GM18867 (cell line): ENCODE measurements around the gene MFSD6L.

Experiments
- ATAC-seq: cut with Tn5 transposase; IDR thresholded peaks from one replicate; pipeline ENCODE4 v1.9.1; 2021; ENCODE audit warnings: mild to moderate bottlenecking, moderate library complexity; ENCODE audit not compliant: unreplicated experiment

Gene MFSD6L, protein sequence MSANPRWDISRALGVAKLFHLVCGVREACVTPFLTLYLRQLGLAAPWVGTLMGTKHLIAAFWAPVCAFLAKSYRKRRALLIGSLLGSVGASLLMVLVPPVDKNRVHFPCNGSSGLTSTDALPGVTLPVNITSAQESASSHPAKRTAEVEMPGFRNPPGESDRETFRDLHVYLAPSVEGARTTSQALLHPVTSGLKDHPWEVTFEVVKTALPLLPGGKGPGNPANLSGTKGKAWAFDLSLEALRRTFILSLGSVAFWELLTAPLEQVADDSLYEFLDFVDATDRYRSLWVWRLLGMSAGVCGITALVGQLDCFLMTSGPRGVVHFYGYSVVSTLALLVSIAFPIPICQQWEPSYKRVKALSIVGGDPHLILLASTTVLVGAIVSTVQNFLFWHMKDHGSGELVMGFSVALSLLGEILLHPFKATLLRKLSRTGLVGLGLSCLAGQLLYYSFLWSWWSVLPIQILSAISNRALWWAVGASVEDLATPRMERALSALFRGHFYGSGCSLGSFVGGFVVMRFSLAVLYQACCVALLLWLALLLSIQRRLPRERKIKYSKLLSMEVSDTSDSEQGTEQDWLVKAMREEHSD

GRCh38 chr17:8798846-8799569 lies at the start of gene MFSD6L:
Gene MFSD6L (minus strand): TSS chr17:8799365. CDS start chr17:8799120, 245 bp downstream.
- ATAC-seq, result no peak

GRCh38 chr17:8847891-8848290 lies 48.7 kb upstream of the MFSD6L start:
- no peak for ATAC-seq

GRCh38 chr17:8846768-8847211 lies 47.6 kb upstream of the MFSD6L start:
- ATAC-seq, result no peak

DNA sequence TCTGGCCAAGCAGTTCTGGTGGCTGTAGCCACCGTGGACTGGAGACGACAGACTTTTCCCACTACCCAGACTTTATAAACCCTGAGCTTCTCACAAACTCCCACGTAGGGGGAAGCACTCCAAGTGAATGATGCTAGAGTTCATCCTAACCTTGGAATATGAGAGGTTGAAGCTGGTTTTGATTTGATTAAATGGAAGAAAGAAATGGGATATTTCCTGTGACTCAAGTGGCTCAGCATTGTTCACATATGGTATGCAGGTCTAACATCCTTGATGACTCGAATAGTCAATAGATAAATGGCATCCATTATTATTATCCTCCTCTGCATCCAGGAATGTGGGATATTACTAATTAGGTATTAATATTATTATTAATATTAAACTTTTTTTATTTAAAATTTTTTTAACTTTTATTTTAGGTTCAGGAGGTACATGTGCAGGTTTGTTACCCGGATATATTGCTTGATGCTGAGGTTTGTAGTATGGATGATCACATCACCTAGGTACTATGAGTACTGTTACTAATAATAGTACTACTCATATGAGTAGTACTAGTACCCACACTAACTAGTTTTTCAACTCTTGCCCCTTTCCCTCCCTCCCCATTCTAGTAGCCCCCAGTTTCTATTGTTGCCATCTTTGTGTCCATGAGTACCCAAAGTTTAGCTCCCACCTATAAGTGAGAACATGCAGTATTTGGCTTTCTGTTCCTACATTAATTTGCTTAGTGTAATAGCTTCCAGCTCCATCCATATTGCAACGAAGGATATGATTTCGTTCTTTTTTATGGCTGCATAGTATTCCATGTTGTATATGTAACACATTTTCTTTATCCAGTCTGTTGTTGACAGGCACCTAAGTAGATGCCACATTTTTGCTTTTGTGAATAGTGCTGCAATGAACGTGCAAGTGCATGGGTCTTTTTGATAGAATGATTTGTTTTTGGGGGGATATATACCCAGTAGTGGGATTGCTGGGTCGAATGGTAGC lies 45.4 kb upstream of the MFSD6L start:
- no peak for ATAC-seq

DNA sequence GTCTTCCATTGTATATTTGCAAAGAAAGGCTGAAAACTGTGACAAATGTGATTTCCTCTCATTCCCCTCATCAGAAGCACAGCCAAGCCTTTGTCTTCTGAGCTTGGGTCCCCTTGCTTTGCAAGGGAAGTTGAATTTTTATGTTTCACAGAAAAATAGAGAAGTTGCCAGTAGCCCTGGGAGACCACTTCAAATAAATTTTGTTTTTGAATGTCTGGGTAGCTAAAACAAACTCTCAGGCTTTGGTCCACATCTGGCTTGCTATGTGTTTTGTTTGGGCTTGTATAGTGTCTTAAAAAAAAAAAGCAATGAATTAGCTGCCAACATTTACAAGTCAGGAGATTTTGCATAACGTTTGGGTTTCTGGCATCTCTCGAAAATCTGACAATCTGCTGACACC lies 44.2 kb upstream of the MFSD6L start:
- no peak for ATAC-seq

- no peak for ATAC-seq
Observed at GRCh38 chr17:8841844-8842243, 42.7 kb upstream of the MFSD6L start.

DNA sequence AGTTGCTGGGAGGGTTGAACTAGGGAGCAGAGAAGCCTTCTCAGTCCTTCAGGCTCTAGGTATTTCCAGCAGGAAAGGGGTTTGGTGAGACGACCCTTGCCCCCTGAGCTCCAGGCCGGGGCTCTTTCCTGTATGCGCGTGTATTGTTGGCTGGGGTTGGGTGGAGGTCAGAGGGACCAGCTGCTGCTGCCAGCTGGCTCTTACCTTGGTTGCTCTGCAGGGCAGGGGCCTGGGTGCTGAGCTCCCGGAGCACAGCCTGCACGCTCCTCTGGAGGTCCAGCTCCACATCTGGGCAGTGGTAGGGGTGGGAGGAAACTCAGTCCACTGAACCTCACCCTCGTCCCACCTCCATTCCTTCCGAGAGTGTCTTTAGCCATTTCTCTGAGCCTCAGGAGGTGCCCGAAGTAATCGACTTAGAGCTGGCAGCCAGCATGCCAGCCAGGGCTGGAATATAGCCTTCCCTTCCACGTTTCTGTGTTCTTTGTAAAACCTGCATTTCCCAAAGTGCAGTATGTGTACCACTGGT lies 40.3 kb upstream of the MFSD6L start:
- no peak for ATAC-seq

GRCh38 chr17:8838551-8839095 lies 39.5 kb upstream of the MFSD6L start:
- no peak for ATAC-seq

GRCh38 chr17:8837563-8838075 lies 38.5 kb upstream of the MFSD6L start:
- no peak for ATAC-seq

DNA sequence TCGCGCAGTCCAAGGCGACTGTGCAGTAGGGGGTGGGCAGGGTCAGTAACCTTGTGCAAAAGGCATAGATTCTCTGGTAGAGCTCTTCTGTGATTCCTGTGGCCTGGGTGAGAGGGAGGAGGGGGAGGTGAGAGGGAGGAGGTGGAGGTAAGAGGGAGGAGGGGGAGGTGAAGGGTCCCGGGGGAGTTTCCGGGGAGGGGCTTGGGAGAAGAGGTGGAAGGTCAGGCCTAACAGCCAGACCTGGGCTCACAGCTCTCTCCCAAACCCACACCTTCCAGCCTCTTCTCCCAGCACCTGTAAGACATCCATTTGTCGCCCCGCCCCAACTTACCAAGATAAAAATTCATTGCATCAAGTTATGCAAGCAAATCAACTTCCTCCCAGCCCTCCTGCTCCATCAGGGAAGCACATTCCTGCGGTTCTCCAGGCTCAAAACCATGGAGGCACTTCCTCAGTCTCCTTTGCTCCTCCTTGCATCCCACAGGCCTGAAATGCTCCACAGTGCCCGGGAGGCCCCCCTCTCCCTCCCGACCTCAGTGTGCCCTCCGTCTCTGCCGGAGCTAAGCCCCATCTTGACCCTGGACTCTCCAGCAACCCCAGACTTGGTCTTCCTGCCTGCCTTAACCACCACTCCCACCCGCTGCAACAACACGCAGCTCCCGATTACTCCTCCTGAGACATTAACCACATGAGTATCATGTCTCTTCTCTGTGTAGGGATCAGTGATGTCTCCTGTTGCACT lies 37.8 kb upstream of the MFSD6L start:
- no peak for ATAC-seq

GRCh38 chr17:8835631-8836364 lies 36.6 kb upstream of the MFSD6L start:
- no peak for ATAC-seq

DNA sequence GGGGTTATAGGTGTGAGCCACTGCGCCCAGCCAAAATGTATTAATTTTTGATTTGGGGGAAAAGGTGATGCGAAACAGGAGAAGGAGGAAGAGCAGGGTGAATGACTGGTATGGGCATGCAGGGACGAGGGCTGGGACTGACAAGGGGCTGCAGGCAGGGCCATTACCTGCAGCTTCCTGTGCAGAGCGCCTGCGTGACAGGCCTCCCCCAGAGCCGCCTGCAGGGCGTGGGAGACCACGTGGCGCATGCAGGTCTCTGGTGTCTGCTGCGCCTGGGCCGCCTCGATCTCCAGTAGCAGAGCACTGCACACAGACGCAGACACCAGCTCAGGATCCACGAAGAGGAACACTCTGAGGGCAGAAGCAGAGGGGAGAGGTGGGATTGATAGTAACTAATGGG lies 35.9 kb upstream of the MFSD6L start:
- no peak for ATAC-seq

GRCh38 chr17:8832711-8833352 lies 33.7 kb upstream of the MFSD6L start:
- ATAC-seq, result no peak

DNA sequence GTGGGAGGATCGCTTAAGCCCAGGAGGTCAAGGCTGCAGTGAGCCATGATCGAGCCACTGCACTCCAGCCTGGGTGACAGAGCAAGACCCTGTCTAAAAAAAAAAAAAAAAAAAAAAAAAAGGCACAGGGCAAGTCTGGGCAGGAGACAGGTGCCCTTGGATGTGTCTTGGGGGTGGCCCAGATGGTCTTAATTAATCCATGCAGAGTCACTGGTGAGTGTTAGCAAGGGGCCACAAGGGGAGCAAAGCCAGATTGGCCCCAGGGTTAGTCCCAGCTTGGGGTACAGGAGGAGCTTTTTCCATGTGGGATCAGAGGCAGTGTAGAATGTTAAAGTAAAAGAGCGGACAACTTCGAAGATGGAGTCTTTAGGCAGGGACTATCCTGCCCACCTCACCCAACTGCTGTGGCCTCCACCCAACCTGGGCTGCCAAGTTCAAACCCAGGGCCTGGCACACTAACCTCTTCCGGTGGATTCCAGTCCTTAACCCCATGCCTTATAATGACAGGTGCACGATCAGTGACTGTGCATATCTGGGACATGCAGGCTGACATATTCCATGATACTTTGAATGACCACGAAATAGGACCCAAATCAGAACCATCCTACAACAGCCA lies 32.2 kb upstream of the MFSD6L start:
- ATAC-seq, result no peak

GRCh38 chr17:8830141-8830540 lies 31.0 kb upstream of the MFSD6L start:
- ATAC-seq, result no peak

GRCh38 chr17:8829036-8829941 lies 30.1 kb upstream of the MFSD6L start:
- ATAC-seq, result no peak

DNA sequence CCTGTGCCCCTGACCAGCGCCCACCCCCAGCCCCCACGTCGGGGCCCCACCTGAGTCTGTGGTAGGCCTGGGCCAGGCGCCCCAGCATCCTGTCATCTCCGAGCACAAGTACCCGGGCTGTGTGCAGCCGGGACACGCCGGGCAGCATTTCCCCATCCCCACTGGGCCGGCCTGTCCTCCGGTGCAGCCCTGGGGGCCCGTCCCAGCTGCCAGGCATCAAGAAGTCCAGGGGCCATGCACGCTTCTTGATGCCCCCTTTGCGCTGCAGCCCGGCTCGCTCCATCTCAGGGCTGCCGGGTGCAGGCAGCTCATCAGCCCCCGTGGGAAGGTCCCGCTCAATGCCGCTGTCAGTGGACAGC lies 29.3 kb upstream of the MFSD6L start:
- ATAC-seq, result no peak
